Stimulated activated CD4-positive, alpha-beta T cell treated with anti-CD3 and anti-CD28 coated beads, Interleukin-1b, Interleukin-23, amount 100 ng/mL, for 4 hours (primary cell): ENCODE results near the gene CENPX.

Experiments
- DNase-seq, 2 donors: peaks; one replicate each; pipeline ENCODE4 v3.0.0-alpha.2; 2020; ENCODE audit warnings: low read depth in 2 of 2

Gene CENPX

GRCh38 chr17:82012261-82012639 is 10.4 kb downstream of the CENPX start:
- no peak for DNase-seq

GRCh38 chr17:82011617-82012187 is 11.0 kb downstream of the CENPX start:
- no peak for DNase-seq

GRCh38 chr17:82010575-82011525 is 11.8 kb downstream of the CENPX start:
- DNase-seq, result no peak

GRCh38 chr17:82009413-82009812 is 13.3 kb downstream of the CENPX start:
- no peak for DNase-seq

- DNase-seq, result no peak
These were observed 13.7 kb downstream of the CENPX start for GRCh38 chr17:82008941-82009405.

GRCh38 chr17:82008258-82008940 is 14.3 kb downstream of the CENPX start:
- DNase-seq, result no peak

- DNase-seq, result no peak
These were observed 15.0 kb downstream of the CENPX start for GRCh38 chr17:82007495-82008257.

- no peak for DNase-seq
These were observed 15.5 kb downstream of the CENPX start for GRCh38 chr17:82007228-82007494.

- DNase-seq, result no peak
These were observed 16.0 kb downstream of the CENPX start for GRCh38 chr17:82006468-82007227.

- DNase-seq, result no peak
These were observed 16.9 kb downstream of the CENPX start for GRCh38 chr17:82005701-82006348.

GRCh38 chr17:82004517-82005455 is 17.9 kb downstream of the CENPX start:
- no peak for DNase-seq

- peak in 1 of 2 donors; percentile 11 for DNase-seq
These were observed 19.0 kb downstream of the CENPX start for GRCh38 chr17:82003411-82004381.

- no peak for DNase-seq
These were observed 21.1 kb downstream of the CENPX start for GRCh38 chr17:82001571-82002056.

- DNase-seq, result no peak
These were observed 21.7 kb downstream of the CENPX start for GRCh38 chr17:82000803-82001570.

GRCh38 chr17:81999976-82000802 is 22.5 kb downstream of the CENPX start:
- DNase-seq, result no peak

- no peak for DNase-seq
These were observed 23.1 kb downstream of the CENPX start for GRCh38 chr17:81999587-81999975.
